Stimulated activated naive B cell treated with anti-CD40 and anti-IgM and Interleukin-4, amounts not matched to agents 10 μg/mL and 1 μg/mL and 100 μg/mL, for 72 hours (primary cell): Measurements from ENCODE around the gene HAAO.
"Not testable (repeated sequence)": the region's sequence is repeated elsewhere in the genome, so short reads cannot be mapped to it uniquely, and the experiment has no call there.

Experiments used
- ATAC-seq, 2 donors: fragments of 150-1000 bp; cut with Tn5 transposase; replicated peaks; 2 replicates each; pipeline ENCODE4 v1.10.0; 2021; ENCODE audit warnings: moderate library complexity in 1 of 2
- DNase-seq: peaks from one replicate; pipeline ENCODE4 v3.0.0; 2021
- H3K27ac Mint-ChIP-seq: one replicate; pipeline ENCODE4 v1.8.0; 2022; ENCODE audit warnings: mild to moderate bottlenecking, mixed read lengths
- H3K27me3 Mint-ChIP-seq, 2 donors: one replicate each; pipeline ENCODE4 v1.8.0; 2022; ENCODE audit warnings: mixed read lengths in 2 of 2
- H3K36me3 Mint-ChIP-seq, 2 donors: one replicate each; pipeline ENCODE4 v1.8.0; 2022; ENCODE audit warnings: mixed read lengths in 2 of 2, mild to moderate bottlenecking in 1 of 2
- H3K4me1 Mint-ChIP-seq, 2 donors: one replicate each; pipeline ENCODE4 v1.8.0; 2022; ENCODE audit warnings: mixed read lengths in 2 of 2, mild to moderate bottlenecking in 1 of 2
- H3K4me3 Mint-ChIP-seq, 2 donors: one replicate each; pipeline ENCODE4 v1.8.0; 2022; ENCODE audit warnings: mild to moderate bottlenecking in 2 of 2, mixed read lengths in 2 of 2, moderate library complexity in 1 of 2
- H3K9me3 Mint-ChIP-seq, 2 donors: one replicate each; pipeline ENCODE4 v1.8.0; 2022; ENCODE audit warnings: mixed read lengths in 2 of 2, mild to moderate bottlenecking in 1 of 2

HAAO gene

DNA sequence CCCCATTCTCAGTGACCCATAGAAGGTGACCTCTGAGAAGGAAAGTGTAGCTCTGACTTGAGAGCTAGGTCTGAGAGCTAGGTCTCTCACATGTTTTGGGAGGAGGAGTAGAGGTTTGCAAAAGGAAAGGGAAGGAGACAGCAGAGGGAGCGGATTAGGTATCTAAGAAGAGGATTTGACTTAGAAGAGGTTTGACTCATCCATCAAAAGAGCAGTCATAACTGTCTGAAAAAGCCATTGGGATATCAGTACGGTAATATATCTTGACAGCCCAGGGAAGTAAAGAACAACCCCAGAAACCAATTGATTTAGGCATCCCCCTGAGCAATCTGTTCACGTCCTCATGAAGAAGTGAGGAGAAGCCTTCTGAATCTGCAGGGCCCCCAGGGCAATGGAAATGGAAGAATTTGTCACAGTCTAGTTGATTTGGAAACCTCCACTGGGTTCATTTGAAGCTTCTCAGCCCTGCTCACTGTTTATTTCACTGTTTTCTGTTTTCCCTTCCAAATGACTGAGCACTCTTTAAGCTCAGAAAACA, 47.8 kb downstream of the HAAO start:
- Mint-ChIP-seq H3K27ac (no peak overlapping the region), H3K4me3 (no peak overlapping the region), H3K27me3 (no peaks in the 10 kb centered on the region), H3K4me1 (peaks cover 5 to 11% of the 10 kb centered on the region in 2 donors), H3K36me3 (peaks cover 5 to 10% of the 10 kb centered on the region in 2 donors), H3K9me3 (peaks cover 0 to 4% of the 10 kb centered on the region in 2 donors)
- DNase-seq (no peak), ATAC-seq (no peak)

DNA sequence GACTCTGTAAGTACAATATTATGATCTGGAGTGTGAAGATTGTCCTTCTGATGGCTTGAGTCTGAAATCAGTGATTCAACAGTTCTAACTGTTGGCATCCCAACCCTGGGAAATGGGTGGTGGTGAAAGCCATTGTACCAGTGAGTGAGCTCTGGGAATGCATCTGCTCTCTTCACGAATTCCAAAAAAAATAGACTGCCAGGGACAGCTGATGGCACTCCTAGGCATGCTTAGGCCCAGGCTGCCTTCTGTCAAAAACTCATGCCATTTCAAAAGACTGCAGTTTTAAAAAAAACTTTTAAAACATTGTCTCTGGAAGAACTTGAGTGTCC, 48.8 kb downstream of the HAAO start:
- DNase-seq (no peak), ATAC-seq (no peak)
- peaks cover 13 to 16% of the 10 kb centered on the region in 2 donors for H3K36me3 Mint-ChIP-seq
- peaks cover 3 to 7% of the 10 kb centered on the region in 2 donors for H3K9me3 Mint-ChIP-seq
- no peak overlapping the region for H3K4me3 Mint-ChIP-seq
- H3K27ac Mint-ChIP-seq = no peak overlapping the region
- peaks cover 5 to 11% of the 10 kb centered on the region in 2 donors for H3K4me1 Mint-ChIP-seq
- no peaks in the 10 kb centered on the region for H3K27me3 Mint-ChIP-seq

DNA sequence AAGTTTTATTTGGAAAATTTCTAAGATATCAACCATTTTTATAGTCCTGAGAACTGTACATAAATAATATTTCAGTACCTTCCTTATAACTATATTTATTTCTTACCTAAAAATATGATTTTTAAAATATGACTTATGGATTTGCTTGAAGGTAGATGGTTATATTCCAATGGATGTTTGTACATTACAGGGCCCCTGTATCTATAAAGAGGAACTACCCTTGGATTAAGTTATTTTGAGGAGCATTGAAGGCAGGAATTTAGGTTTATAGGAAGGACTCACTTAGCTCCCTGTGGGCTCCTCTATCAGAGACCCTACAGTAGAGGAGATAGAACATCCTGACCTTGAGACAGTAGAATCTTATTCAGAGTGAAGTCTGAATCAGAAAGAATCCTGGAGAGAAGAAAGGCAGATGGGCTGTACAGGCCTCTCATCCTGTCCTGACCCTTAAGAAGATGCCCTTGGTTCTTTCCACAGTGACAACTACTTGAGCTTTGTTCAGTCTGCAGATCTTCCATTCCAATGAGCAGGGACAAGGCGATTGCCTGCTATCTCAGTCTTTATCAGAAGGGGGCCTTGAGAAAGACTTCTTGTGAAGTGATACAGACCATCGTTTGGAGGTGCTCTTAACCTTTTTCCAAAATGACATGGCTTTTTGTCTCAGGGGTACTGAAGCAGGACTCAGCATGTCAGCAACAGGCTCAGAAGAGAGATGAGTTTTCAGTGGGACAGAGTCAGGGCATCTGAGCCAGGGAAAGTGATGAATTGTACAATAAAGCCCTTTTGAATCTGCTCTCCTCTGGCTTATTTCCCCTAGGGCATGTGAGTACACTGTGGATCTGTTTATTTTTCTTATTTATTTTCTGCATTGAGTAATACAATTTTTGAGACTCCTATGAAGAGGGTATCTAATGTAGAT, 49.4 kb downstream of the HAAO start:
- DNase-seq = no peak
- peak in 1 of 2 donors; percentile 31 for ATAC-seq
- Mint-ChIP-seq H3K4me1 (peaks cover 5 to 11% of the 10 kb centered on the region in 2 donors), H3K4me3 (no peak overlapping the region), H3K9me3 (peaks cover 6 to 7% of the 10 kb centered on the region in 2 donors), H3K27ac (no peak overlapping the region), H3K27me3 (no peaks in the 10 kb centered on the region), H3K36me3 (peaks cover 17 to 18% of the 10 kb centered on the region in 2 donors)

DNA sequence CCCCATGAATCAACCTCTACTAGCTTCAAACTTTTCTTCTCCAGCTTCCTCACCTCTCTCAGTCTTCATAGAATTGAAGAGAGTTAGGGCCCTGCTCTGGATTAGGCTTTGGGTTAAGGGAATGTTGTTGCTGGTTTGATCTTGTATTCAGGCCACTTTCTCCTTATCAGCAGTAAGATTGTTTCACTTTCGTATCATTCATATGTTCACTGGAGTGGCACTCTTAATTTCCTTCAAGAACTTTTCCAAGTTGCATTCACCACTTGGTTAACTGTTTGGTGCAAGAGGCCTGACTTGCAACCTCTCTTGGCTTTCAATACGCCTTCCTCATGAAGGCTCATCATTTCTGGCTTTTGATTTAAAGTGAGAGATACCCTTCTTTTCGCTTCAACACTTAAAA, 51.2 kb downstream of the HAAO start:
- H3K4me3 Mint-ChIP-seq = no peak overlapping the region

DNA sequence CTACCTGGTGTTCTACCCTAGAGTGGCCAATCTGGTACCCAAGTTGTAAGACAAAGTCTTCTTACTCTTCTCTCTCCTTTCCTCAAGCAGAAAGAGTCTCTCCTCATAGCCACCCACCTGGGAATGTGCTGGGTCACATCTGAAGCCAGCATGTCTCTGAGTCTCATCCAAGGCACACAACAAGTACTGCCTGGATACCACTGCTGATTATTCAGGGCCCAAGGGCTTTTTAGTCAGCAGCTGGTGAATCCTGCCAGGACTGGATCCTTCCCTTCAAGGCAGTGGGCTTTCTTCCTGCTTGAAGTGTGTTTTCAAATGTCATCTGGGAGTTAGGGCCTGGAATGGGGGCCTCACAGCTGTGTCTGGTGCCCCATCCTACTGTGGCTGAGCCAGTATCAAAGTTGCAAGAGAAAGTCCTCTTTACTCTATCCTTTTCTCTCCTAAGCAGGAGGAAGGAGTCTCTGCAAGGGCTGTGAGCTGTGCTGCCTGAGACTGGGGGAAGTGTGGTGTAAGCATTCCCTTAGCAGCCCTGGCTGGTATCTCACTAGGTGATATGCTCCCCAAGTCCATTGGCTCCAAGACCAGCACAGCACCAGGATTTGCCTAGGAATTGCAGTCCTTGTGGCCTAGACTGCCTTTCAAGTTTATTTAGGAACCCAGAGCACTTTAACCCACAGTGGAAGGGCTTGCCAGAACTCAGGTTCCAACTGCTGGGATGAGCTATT, 55.6 kb downstream of the HAAO start:
- ATAC-seq (no peak), DNase-seq (no peak)
- Mint-ChIP-seq H3K4me1 (peaks cover 2 to 5% of the 10 kb centered on the region in 2 donors), H3K4me3 (no peak overlapping the region), H3K36me3 (peaks cover 66 to 77% of the 10 kb centered on the region in 2 donors), H3K27me3 (no peaks in the 10 kb centered on the region), H3K27ac (no peak overlapping the region), H3K9me3 (peaks cover 27 to 30% of the 10 kb centered on the region in 2 donors)

More for the DNA sequence above, 51.2 kb downstream of the HAAO start:
- H3K27ac Mint-ChIP-seq = no peak overlapping the region
- DNase-seq (no peak), ATAC-seq (no peak)
- no peaks in the 10 kb centered on the region for H3K27me3 Mint-ChIP-seq
- H3K9me3 Mint-ChIP-seq = peaks cover 8 to 11% of the 10 kb centered on the region in 2 donors
- peaks cover 5 to 11% of the 10 kb centered on the region in 2 donors for H3K4me1 Mint-ChIP-seq
- peaks cover 33 to 36% of the 10 kb centered on the region in 2 donors for H3K36me3 Mint-ChIP-seq

DNA sequence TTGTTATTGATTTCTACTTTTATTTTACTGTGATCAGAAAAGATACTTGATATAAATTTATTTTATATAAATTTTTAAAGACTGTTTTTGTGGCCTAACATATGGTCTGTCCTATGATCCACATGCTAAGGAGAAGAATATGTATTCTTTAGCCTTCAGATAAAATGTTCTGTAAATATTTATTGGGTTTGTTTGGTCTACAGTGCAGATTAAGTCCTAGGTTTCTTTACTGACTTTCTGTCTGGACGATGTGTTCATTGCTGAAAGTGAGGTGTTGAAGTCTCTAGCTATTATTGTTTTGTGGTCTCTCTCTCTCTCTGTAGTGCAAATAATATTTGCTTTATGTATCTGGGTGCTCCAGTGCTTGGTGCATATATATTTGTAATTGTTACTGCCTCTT, 58.5 kb downstream of the HAAO start:
- no peak overlapping the region for H3K27ac Mint-ChIP-seq
- H3K27me3 Mint-ChIP-seq = no peaks in the 10 kb centered on the region
- DNase-seq = no peak
- H3K4me1 Mint-ChIP-seq = no peaks in the 10 kb centered on the region
- no peak overlapping the region for H3K4me3 Mint-ChIP-seq
- peaks cover 75 to 88% of the 10 kb centered on the region in 2 donors for H3K36me3 Mint-ChIP-seq
- peaks cover 30 to 39% of the 10 kb centered on the region in 2 donors for H3K9me3 Mint-ChIP-seq
- no peak for ATAC-seq

DNA sequence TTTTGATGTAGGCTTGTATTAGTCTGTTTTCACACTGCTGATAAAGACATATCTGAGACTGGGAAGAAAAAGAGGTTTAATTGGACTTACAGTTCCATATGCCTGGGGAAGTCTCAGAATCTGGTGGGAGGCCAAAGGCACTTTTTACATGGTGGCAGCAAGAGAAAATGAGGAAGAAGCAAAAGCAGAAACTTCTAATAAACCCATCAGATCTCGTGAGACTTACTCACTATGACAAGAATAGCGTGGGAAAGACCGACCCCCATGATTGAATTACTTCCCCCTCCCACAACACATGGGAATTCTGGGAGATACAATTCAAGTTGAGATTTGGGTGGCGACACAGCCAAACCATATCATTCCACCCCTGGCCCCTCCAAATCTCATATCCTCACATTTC, 61.1 kb downstream of the HAAO start:
- not testable (repeated sequence) for H3K4me3 Mint-ChIP-seq, H3K4me1 Mint-ChIP-seq

DNA sequence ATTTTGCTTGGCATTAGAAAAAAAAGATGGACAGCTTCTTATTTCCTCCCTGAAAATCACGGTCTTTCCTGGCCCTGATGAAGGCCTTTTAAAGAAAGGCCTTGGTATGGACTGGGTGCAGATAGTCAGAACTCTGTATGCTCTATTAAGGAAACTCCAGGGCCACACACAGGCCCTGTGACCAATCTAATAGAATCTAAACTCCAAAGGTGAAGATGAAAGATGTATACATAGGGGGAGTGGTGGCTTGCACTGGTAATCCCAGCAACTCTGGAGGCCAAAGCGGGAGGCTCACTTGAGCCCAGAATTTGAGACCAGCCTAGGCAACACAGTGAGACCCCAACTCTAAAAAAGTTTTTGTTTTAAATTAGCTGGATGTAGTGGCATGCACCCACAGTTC, 65.7 kb downstream of the HAAO start:
- H3K27ac Mint-ChIP-seq = no peak overlapping the region
- H3K4me3 Mint-ChIP-seq = no peak overlapping the region
- H3K36me3 Mint-ChIP-seq = peaks cover 24 to 27% of the 10 kb centered on the region in 2 donors
- H3K27me3 Mint-ChIP-seq = no peaks in the 10 kb centered on the region
- no peak for ATAC-seq
- DNase-seq = no peak
- H3K9me3 Mint-ChIP-seq = peaks cover 9 to 12% of the 10 kb centered on the region in 2 donors
- H3K4me1 Mint-ChIP-seq = peaks cover 9 to 15% of the 10 kb centered on the region in 2 donors

More for the DNA sequence above, 61.1 kb downstream of the HAAO start:
- peaks cover 26 to 35% of the 10 kb centered on the region in 2 donors for H3K9me3 Mint-ChIP-seq
- not testable (repeated sequence) for ATAC-seq, DNase-seq, H3K27me3 Mint-ChIP-seq, H3K27ac Mint-ChIP-seq
- H3K36me3 Mint-ChIP-seq = peaks cover 62 to 65% of the 10 kb centered on the region in 2 donors

DNA sequence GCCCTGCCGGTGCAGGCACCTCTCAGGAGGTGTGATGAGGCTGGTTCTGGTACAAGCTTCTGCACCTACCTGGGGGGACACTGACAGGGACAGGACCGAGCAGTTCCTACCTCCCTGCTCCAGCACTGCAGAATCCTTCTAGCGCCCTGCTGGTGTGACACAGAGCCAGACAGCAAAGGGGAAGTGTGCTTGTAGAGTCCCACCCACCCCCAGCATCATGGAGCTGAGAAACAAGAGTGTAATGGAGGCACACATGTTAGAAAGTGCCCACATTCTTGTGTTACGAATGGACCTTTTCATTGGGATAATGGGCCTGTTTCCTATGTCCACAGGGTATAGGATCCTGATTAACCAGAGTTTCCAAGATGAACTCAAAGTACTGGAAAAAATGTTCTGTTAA, 66.7 kb downstream of the HAAO start:
- Mint-ChIP-seq H3K27me3 (no peaks in the 10 kb centered on the region), H3K4me3 (no peak overlapping the region), H3K4me1 (peaks cover 11 to 15% of the 10 kb centered on the region in 2 donors), H3K36me3 (peaks cover 16 to 17% of the 10 kb centered on the region in 2 donors), H3K27ac (no peak overlapping the region), H3K9me3 (peaks cover 5 to 9% of the 10 kb centered on the region in 2 donors)
- no peak for DNase-seq
- peak; percentile 35 for ATAC-seq

DNA sequence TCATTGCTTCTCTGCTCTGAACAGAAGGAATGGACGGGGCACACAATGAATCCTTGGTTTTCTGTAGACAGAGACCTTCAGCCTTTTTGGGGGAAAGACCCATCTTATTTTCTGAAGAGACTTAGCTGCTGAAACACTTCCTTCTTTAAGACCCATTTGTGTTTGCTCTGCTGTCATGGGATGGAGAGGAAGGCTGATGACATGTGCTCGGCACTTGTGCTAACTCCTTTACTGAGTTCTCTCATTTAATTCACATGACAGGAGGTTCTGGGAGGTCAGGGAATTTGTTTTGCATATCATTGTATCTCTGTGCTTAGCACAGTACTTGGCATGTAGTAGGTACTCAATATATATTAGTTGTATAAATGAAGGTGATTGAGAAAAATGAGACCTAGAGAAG, 67.5 kb downstream of the HAAO start:
- no peaks in the 10 kb centered on the region for H3K27me3 Mint-ChIP-seq
- H3K36me3 Mint-ChIP-seq = peaks cover 9% of the 10 kb centered on the region in 2 donors
- H3K27ac Mint-ChIP-seq = no peak overlapping the region
- H3K4me1 Mint-ChIP-seq = peaks cover 11 to 15% of the 10 kb centered on the region in 2 donors
- peaks cover 2 to 4% of the 10 kb centered on the region in 2 donors for H3K9me3 Mint-ChIP-seq
- ATAC-seq (no peak), DNase-seq (no peak)
- no peak overlapping the region for H3K4me3 Mint-ChIP-seq

DNA sequence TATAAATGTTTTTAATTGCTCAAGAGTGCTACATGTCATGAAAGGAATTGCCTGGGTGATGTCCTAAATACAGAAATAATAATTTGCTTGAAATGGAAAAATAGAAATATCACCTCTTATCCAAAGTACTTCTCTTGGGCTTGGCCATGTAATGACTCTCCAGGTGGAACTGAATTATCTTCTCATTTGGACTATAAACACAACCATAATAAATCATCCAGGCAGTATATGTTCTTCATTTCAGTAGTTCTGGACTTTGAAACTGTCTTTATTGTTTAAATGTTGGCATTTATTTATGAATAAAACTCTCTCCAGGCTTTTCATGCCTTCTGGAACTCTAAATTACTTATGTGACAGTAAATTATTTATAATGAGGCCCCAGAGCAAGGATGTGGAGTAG, 68.9 kb downstream of the HAAO start:
- peaks cover 1 to 5% of the 10 kb centered on the region in 2 donors for H3K36me3 Mint-ChIP-seq
- no peak overlapping the region for H3K27ac Mint-ChIP-seq
- ATAC-seq (no peak), DNase-seq (no peak)
- no peak overlapping the region for H3K4me3 Mint-ChIP-seq
- no peaks in the 10 kb centered on the region for H3K27me3 Mint-ChIP-seq
- peaks cover 11 to 15% of the 10 kb centered on the region in 2 donors for H3K4me1 Mint-ChIP-seq
- H3K9me3 Mint-ChIP-seq = no peaks in the 10 kb centered on the region

DNA sequence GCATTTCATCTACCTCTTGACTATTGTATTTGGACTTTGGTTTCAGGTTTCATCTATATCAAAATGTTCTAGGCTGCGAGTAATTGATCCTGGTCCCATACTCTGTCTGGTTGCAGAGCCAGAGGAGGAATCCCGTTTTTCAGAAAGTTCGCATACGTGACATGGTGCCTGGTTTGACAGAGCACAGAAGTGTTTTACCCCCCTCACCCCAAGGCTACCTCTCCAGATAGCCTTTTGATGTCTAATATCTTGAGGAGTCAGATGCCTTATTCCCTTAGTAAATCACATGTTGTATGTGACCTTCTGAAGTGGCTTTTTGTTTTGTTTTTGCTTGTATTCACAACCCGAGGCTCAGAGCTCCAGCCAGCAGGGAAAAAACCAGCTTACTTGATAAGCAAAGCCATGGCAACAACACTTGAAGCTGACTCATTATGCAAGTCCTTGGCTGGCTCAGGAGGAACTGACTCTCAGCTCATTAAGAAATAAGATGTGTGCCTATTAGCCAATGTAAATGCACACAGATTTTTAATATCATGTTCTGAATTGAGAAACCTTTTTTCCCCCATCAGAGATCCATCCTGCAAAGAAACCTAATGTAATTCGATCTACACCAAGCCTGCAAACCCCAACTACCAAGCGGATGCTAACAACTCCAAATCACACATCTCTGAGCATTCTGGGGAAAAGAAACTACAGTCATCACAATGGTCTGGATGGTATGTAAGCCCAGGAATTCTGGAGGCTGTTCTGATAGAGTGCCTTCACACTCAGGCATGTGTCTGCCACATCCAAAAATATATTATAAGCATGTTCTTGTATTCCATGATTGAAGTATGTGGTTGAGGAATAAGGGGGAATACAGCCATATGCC, 69.8 kb downstream of the HAAO start:
- DNase-seq (peak; percentile 71), ATAC-seq (peak; percentile 98 to 99)
- Mint-ChIP-seq H3K36me3 (peaks cover 1 to 5% of the 10 kb centered on the region in 2 donors), H3K4me3 (peak overlapping the region; percentile 6 to 56), H3K27ac (peak overlapping the region; percentile 83), H3K9me3 (no peaks in the 10 kb centered on the region), H3K4me1 (peaks cover 11 to 15% of the 10 kb centered on the region in 2 donors), H3K27me3 (no peaks in the 10 kb centered on the region)

DNA sequence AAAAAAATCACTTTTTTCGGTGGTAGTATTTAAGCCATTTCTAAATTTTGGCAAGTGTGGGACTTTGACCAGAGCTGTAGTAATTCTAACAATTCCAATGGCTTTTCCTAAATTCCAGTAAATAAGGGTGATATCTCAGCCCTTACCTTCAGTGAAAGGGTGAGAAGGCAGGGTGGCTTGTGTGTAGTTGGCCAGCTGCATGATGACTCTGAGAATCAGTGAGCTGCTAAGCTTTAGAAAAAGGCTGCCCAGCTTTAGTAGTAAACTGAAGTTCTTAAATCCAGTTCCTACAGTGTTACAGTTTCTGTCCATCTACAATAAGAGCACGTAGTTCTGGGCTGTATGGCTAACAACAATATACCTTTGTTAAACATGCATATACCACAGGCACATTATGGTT, 70.5 kb downstream of the HAAO start:
- no peaks in the 10 kb centered on the region for H3K9me3 Mint-ChIP-seq
- no peaks in the 10 kb centered on the region for H3K27me3 Mint-ChIP-seq
- peaks cover 11 to 15% of the 10 kb centered on the region in 2 donors for H3K4me1 Mint-ChIP-seq
- DNase-seq (no peak), ATAC-seq (peak; percentile 2 to 12)
- H3K4me3 Mint-ChIP-seq = no peak overlapping the region
- peak overlapping the region; percentile 83 for H3K27ac Mint-ChIP-seq
- H3K36me3 Mint-ChIP-seq = peaks cover 1 to 5% of the 10 kb centered on the region in 2 donors
